Mesenchymal stem cell (in vitro differentiated cells and primary cell): ENCODE data around the gene DAZL.
"Not testable (repeated sequence)": the region's sequence is repeated elsewhere in the genome, so short reads cannot be mapped to it uniquely, and the experiment has no call there.

Source experiments
- DNase-seq: peaks from one replicate; pipeline ENCODE4 v3.0.0-alpha.2; 2013
- H2AFZ ChIP-seq: one replicate; pipeline ENCODE4 v1.6.1; 2013; ENCODE audit warnings: low read depth, mild to moderate bottlenecking, control low read depth, inconsistent platforms, low read length, moderate library complexity
- H2AK5ac ChIP-seq: 2 replicates; pipeline ENCODE4 v1.6.1; 2013; ENCODE audit warnings: low read length, moderate library complexity, mild to moderate bottlenecking, inconsistent platforms; ENCODE audit not compliant: severe bottlenecking
- H2BK120ac ChIP-seq: one replicate; pipeline ENCODE4 v1.6.1; 2013; ENCODE audit warnings: low read depth, mild to moderate bottlenecking, inconsistent platforms, low read length, moderate library complexity
- H2BK12ac ChIP-seq, 2 experiments: one replicate each; pipeline ENCODE4 v1.6.1; 2013; ENCODE audit warnings: inconsistent platforms in 2 of 2, low read length in 2 of 2, mild to moderate bottlenecking in 2 of 2, moderate library complexity in 2 of 2, control low read depth in 1 of 2
- H2BK15ac ChIP-seq: one replicate; pipeline ENCODE4 v1.6.1; 2013; ENCODE audit warnings: mild to moderate bottlenecking, low read depth, inconsistent platforms; ENCODE audit not compliant: poor library complexity, severe bottlenecking
- H2BK5ac ChIP-seq: 2 replicates; pipeline ENCODE4 v1.6.1; 2013; ENCODE audit warnings: low read depth, mild to moderate bottlenecking, low read length, control low read depth, inconsistent platforms; ENCODE audit not compliant: poor library complexity, severe bottlenecking
- H3K14ac ChIP-seq, 2 experiments: one replicate each; pipeline ENCODE4 v1.6.1; 2013; ENCODE audit warnings: inconsistent platforms in 2 of 2, low read length in 2 of 2, control low read depth in 1 of 2, mild to moderate bottlenecking in 1 of 2, moderate library complexity in 1 of 2
- H3K18ac ChIP-seq, 2 experiments: one replicate each; pipeline ENCODE4 v1.6.1; 2013; ENCODE audit warnings: inconsistent platforms in 2 of 2, low read length in 2 of 2, control low read depth in 1 of 2, low read depth in 1 of 2, mild to moderate bottlenecking in 1 of 2
- H3K23ac ChIP-seq, 2 experiments: one replicate each; pipeline ENCODE4 v1.6.1; 2013; ENCODE audit warnings: inconsistent platforms in 2 of 2, low read length in 2 of 2, mild to moderate bottlenecking in 2 of 2, moderate library complexity in 2 of 2, control low read depth in 1 of 2
- H3K27ac ChIP-seq: 2 replicates; pipeline ENCODE4 v1.5.1; 2013; ENCODE audit warnings: mild to moderate bottlenecking, moderate library complexity, low read length, control low read depth, inconsistent platforms; ENCODE audit not compliant: poor library complexity, severe bottlenecking
- H3K27me3 ChIP-seq, 2 experiments: 2 replicates each; pipeline versions ENCODE4 v1.6.1 to v1.7.0; 2013; ENCODE audit warnings: low read length in 2 of 2, mild to moderate bottlenecking in 2 of 2, moderate library complexity in 2 of 2, control low read depth in 1 of 2, inconsistent platforms in 1 of 2; ENCODE audit not compliant: control insufficient read depth in 1 of 2, insufficient read depth in 1 of 2
- H3K36me3 ChIP-seq, 2 experiments: 2 replicates each; pipeline versions ENCODE4 v1.6.1 to v1.7.0; 2013; ENCODE audit warnings: low read length in 2 of 2, control low read depth in 1 of 2, inconsistent platforms in 1 of 2, low read depth in 1 of 2, mild to moderate bottlenecking in 1 of 2; ENCODE audit not compliant: insufficient read depth in 2 of 2, control insufficient read depth in 1 of 2
- H3K4ac ChIP-seq, 2 experiments: one replicate each; pipeline ENCODE4 v1.6.1; 2013; ENCODE audit warnings: inconsistent platforms in 2 of 2, low read length in 2 of 2, mild to moderate bottlenecking in 2 of 2, moderate library complexity in 2 of 2, control low read depth in 1 of 2, low read depth in 1 of 2
- H3K4me1 ChIP-seq: 2 replicates; pipeline ENCODE4 v1.6.1; 2013; ENCODE audit warnings: low read depth, low read length, control low read depth; ENCODE audit not compliant: control insufficient read depth, insufficient read depth
- H3K4me2 ChIP-seq: 2 replicates; pipeline ENCODE4 v1.6.1; 2013; ENCODE audit warnings: low read length, mild to moderate bottlenecking, inconsistent platforms; ENCODE audit not compliant: poor library complexity, severe bottlenecking
- H3K4me3 ChIP-seq, 2 experiments: 2 replicates each; pipeline versions ENCODE4 v1.5.1 to v1.7.0; 2013; ENCODE audit warnings: low read length in 2 of 2, mild to moderate bottlenecking in 2 of 2, control low read depth in 1 of 2, low read depth in 1 of 2; ENCODE audit not compliant: insufficient read depth in 1 of 2
- H3K79me1 ChIP-seq: replicated peaks from 2 replicates; pipeline ENCODE4 v1.6.1; 2013; ENCODE audit warnings: mild to moderate bottlenecking, control low read depth, low read length, inconsistent platforms; ENCODE audit not compliant: poor library complexity, severe bottlenecking
- H3K9ac ChIP-seq: 2 replicates; pipeline ENCODE4 v1.7.0; 2013; ENCODE audit warnings: mild to moderate bottlenecking, low read length, moderate library complexity
- H3K9me3 ChIP-seq: 2 replicates; pipeline ENCODE4 v1.7.0; 2013; ENCODE audit warnings: mild to moderate bottlenecking, low read length; ENCODE audit not compliant: control insufficient read depth
- H4K8ac ChIP-seq: one replicate; pipeline ENCODE4 v1.6.1; 2013; ENCODE audit warnings: inconsistent platforms, mild to moderate bottlenecking, low read length, moderate library complexity
- H4K91ac ChIP-seq: one replicate; pipeline ENCODE4 v1.6.1; 2013; ENCODE audit warnings: mild to moderate bottlenecking, low read length, inconsistent platforms
- WGBS: methylation state at CpG from one replicate; pipeline ENCODE4 v1.1.7; 2013; ENCODE audit warnings: mixed read lengths; 5-methylcytosine and 5-hydroxymethylcytosine counted together

Gene DAZL

GRCh38 chr3:16617155-16617554 lies 11.9 kb upstream of the DAZL start:
- not testable (repeated sequence) for H2AK5ac ChIP-seq, H3K36me3 ChIP-seq, H2BK5ac ChIP-seq, H3K27ac ChIP-seq, H3K23ac ChIP-seq, H3K4me1 ChIP-seq, H2BK120ac ChIP-seq, H4K91ac ChIP-seq, H2BK15ac ChIP-seq, H3K18ac ChIP-seq, H3K4me2 ChIP-seq, DNase-seq, H3K27me3 ChIP-seq, H3K79me1 ChIP-seq, H4K8ac ChIP-seq, H3K14ac ChIP-seq, H3K9me3 ChIP-seq, H3K4me3 ChIP-seq, H3K4ac ChIP-seq, H3K9ac ChIP-seq, H2BK12ac ChIP-seq, H2AFZ ChIP-seq
- WGBS = 90% methylated on average over 2 of the region's 3 CpGs

DNA sequence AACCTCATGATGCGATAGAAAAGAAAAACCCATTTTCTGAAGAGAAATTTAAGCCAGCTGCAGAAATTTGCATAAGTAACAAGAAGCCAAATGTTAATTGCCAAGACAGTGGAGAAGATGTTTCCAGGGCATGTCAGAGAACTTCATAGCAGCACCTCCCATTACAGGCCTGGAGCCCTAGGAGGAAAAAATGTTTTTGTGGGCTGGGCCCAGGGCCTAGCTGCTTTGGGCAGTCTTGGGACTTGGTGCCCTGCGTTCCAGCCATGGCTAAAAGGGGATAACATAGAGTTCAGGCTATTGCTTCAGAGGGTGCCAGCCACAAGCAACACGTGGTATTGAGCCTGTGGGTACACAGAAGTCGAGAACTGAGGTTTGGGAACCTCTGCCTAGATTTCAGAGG lies 10.9 kb upstream of the DAZL start:
- Histone ChIP-seq H3K23ac (no peak overlapping the region), H4K91ac (no peak overlapping the region), H3K27ac (no peak overlapping the region), H3K4me1 (no peaks in the 10 kb centered on the region), H3K18ac (no peak overlapping the region), H2BK15ac (no peak overlapping the region), H3K27me3 (no peaks in the 10 kb centered on the region), H3K4ac (no peak overlapping the region), H2AK5ac (no peak overlapping the region), H3K9me3 (no peaks in the 10 kb centered on the region), H3K4me2 (no peak overlapping the region), H3K4me3 (no peak overlapping the region), H3K14ac (no peak overlapping the region), H2BK12ac (no peak overlapping the region), H3K79me1 (no peaks in the 10 kb centered on the region), H2BK120ac (no peak overlapping the region), H2AFZ (no peak overlapping the region), H2BK5ac (no peak overlapping the region), H3K9ac (no peak overlapping the region), H3K36me3 (no peaks in the 10 kb centered on the region), H4K8ac (no peak overlapping the region)
- no peak for DNase-seq
- WGBS = 60% methylated on average over 4 of the region's 4 CpGs

DNA sequence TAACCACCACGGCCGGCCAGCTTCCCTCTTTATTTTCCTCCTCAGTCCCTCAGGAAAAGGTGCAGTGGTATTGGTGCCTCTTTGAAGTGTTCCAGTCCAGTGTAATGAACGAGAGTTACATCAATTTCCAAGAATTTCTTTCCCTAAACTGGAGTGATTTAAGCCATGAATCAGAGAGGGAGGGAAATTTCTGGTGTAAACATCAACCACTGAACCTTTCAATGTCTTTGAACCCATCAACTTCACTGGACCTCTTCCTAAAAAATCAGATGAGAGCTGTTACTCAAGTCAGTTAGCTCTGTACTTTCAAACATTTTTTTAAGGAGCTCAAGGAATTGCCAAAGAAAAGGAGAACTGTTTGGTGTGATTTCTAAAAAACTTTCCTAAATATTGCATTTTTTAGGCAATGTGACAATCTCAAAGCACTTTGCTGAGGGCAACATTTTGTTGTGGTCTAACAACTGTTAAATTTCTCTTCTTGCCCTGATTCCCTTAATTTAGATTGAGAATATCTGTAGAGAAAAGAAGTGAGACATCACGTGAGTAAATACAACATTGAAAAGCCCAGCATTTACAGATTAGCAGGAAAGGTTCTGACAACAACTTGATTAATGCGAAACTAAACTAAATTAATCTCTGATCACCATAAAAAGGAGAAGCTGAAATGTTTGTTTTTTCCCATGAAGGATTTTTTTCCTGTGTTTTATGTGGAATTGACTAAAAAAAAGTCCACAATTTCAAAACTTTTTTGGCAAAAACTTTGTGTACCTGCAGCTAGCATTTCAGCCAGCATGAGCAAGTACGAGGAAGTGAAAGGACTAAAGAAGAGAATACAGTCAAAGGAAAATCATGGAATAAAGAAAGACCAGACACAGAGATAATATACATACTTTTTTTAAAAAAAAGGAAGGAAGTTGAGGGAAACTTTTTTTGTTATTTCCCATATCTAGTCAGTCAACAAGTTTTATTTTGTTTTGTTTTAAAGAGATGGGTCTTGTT lies 9.1 kb upstream of the DAZL start:
- H3K4ac ChIP-seq = no peak overlapping the region
- no peak overlapping the region for H3K4me3 ChIP-seq
- no peaks in the 10 kb centered on the region for H3K27me3 ChIP-seq
- H3K27ac ChIP-seq = no peak overlapping the region
- no peak overlapping the region for H3K9ac ChIP-seq
- no peak overlapping the region for H4K8ac ChIP-seq
- H2BK15ac ChIP-seq = no peak overlapping the region
- H2AK5ac ChIP-seq = no peak overlapping the region
- H3K9me3 ChIP-seq = no peaks in the 10 kb centered on the region
- H2BK12ac ChIP-seq = no peak overlapping the region
- H3K4me2 ChIP-seq = no peak overlapping the region
- no peaks in the 10 kb centered on the region for H3K4me1 ChIP-seq
- no peak overlapping the region for H2BK120ac ChIP-seq
- H2BK5ac ChIP-seq = no peak overlapping the region
- no peak overlapping the region for H2AFZ ChIP-seq
- H3K14ac ChIP-seq = no peak overlapping the region
- no peak for DNase-seq
- H3K23ac ChIP-seq = no peak overlapping the region
- no peaks in the 10 kb centered on the region for H3K79me1 ChIP-seq
- H3K36me3 ChIP-seq = no peaks in the 10 kb centered on the region
- no peak overlapping the region for H3K18ac ChIP-seq
- no peak overlapping the region for H4K91ac ChIP-seq
- no CpG with 5 or more reads among the region's 6 CpGs for WGBS

- Histone ChIP-seq H2AFZ (no peak overlapping the region), H3K14ac (no peak overlapping the region), H3K4me3 (no peak overlapping the region), H3K9ac (no peak overlapping the region), H4K91ac (no peak overlapping the region), H2AK5ac (no peak overlapping the region), H2BK5ac (no peak overlapping the region), H3K23ac (no peak overlapping the region), H3K36me3 (no peaks in the 10 kb centered on the region), H3K18ac (no peak overlapping the region), H3K9me3 (no peaks in the 10 kb centered on the region), H3K79me1 (no peaks in the 10 kb centered on the region), H2BK12ac (no peak overlapping the region), H2BK120ac (no peak overlapping the region), H3K4me2 (no peak overlapping the region), H3K4me1 (no peaks in the 10 kb centered on the region), H4K8ac (no peak overlapping the region), H2BK15ac (no peak overlapping the region), H3K27me3 (no peaks in the 10 kb centered on the region), H3K27ac (no peak overlapping the region), H3K4ac (no peak overlapping the region)
- DNase-seq = no peak
- 93% methylated on average over 1 of the region's 2 CpGs for WGBS
Observed at GRCh38 chr3:16609927-16610580, 4.8 kb upstream of the DAZL start.
